SK-N-SH (cell line): ENCODE data around the gene TCFL5. TPM values are rescaled to one million over a fixed set of nuclear protein-coding genes. Genes with fewer than 3 reads are reported as not detected.
A peak's percentile ranks its signal among the peaks of the same experiment; 100 is the strongest.

Source experiments
- CTCF ChIA-PET: fragments of 300-600, 350-600 bp; formaldehyde crosslinking; extraction: SDS; loops from one replicate; lab custom pipeline; 2021; lab: Yijun Ruan, JAX
- POLR2A ChIA-PET: fragments of 350-600 bp; sonication (Branson Sonifier 250); formaldehyde crosslinking; extraction: SDS; loops from one replicate; lab custom pipeline; 2020; ENCODE audit warnings: antibody characterized with exemption, inconsistent platforms; lab: Yijun Ruan, JAX
- DNase-seq: peaks from one replicate; pipeline ENCODE4 v3.0.0; 2012
- H2AFZ ChIP-seq: fragments of 200-600 bp; sonication (generic); 2 replicates; pipeline ENCODE4 v1.8.1; 2016; ENCODE audit warnings: antibody characterized with exemption, mild to moderate bottlenecking, low read depth
- H3F3A ChIP-seq: fragments of 200-600 bp; sonication (generic); replicated peaks from 2 replicates; pipeline ENCODE3; 2016; ENCODE audit warnings: antibody characterized with exemption, mild to moderate bottlenecking; ENCODE audit not compliant: insufficient read depth
- H3K27ac ChIP-seq, 2 experiments: fragments of 200-500 bp in 1 of 2; fragments of 200-600 bp in 1 of 2; sonication (Bioruptor generic) in 1 of 2; sonication (generic), shearing (Covaris generic) in 1 of 2; 2 replicates each; pipeline versions ENCODE4 v1.5.1 to v1.6.1; 2014 to 2016; ENCODE audit warnings: low read depth in 2 of 2, inconsistent platforms in 1 of 2, low read length in 1 of 2, mild to moderate bottlenecking in 1 of 2, mixed read lengths in 1 of 2
- H3K27me3 ChIP-seq: fragments of 200-600 bp; sonication (generic), shearing (Covaris generic); 2 replicates; pipeline ENCODE4 v1.6.1; 2016; ENCODE audit warnings: mixed run types; ENCODE audit not compliant: insufficient read depth
- H3K36me3 ChIP-seq, 2 experiments: fragments of 200-500 bp in 1 of 2; fragments of 200-600 bp in 1 of 2; sonication (Bioruptor generic) in 1 of 2; sonication (generic) in 1 of 2; replicated peaks in 1 of 2; 2 replicates each; pipeline versions ENCODE3 to v1.5.1; 2014 to 2016; ENCODE audit warnings: low read length in 1 of 2, mild to moderate bottlenecking in 1 of 2; ENCODE audit not compliant: insufficient read depth in 2 of 2, control insufficient read depth in 1 of 2
- H3K4me1 ChIP-seq, 2 experiments: fragments of 200-500 bp in 1 of 2; fragments of 200-600 bp in 1 of 2; sonication (Bioruptor generic) in 1 of 2; sonication (generic), shearing (Covaris generic) in 1 of 2; 2 replicates each; pipeline versions ENCODE4 v1.5.1 to v1.6.1; 2014 to 2016; ENCODE audit warnings: low read depth in 1 of 2, low read length in 1 of 2, mixed run types in 1 of 2; ENCODE audit not compliant: insufficient read depth in 2 of 2, control insufficient read depth in 1 of 2
- H3K4me2 ChIP-seq: fragments of 200-600 bp; sonication (generic), shearing (Covaris generic); 2 replicates; pipeline ENCODE4 v1.6.1; 2017; ENCODE audit warnings: mixed run types
- H3K4me3 ChIP-seq, 2 experiments: fragments of 200-500 bp in 1 of 2; fragments of 200-600 bp in 1 of 2; sonication (Bioruptor generic) in 1 of 2; sonication (generic), shearing (Covaris generic) in 1 of 2; 2 replicates each; pipeline versions ENCODE4 v1.5.1 to v1.8.1; 2014 to 2016; ENCODE audit warnings: low read depth in 2 of 2, inconsistent platforms in 1 of 2, low read length in 1 of 2, mild to moderate bottlenecking in 1 of 2, mixed read lengths in 1 of 2, moderate library complexity in 1 of 2
- H3K79me2 ChIP-seq: fragments of 200-600 bp; sonication (generic); 2 replicates; pipeline ENCODE4 v1.8.1; 2017; ENCODE audit warnings: mild to moderate bottlenecking; ENCODE audit not compliant: insufficient read depth
- H3K9ac ChIP-seq: fragments of 200-600 bp; sonication (generic); 2 replicates; pipeline ENCODE4 v1.6.1; 2017; ENCODE audit warnings: mixed run types
- H3K9me2 ChIP-seq: fragments of 200-600 bp; sonication (generic); 2 replicates; pipeline ENCODE4 v1.6.1; 2017; ENCODE audit warnings: mixed run types
- H3K9me3 ChIP-seq: fragments of 200-600 bp; sonication (generic); 2 replicates; pipeline ENCODE4 v1.6.1; 2017; ENCODE audit warnings: mixed run types, mild to moderate bottlenecking, moderate library complexity
- H4K20me1 ChIP-seq: fragments of 200-600 bp; sonication (generic); 2 replicates; pipeline ENCODE4 v1.6.1; 2017; ENCODE audit warnings: mild to moderate bottlenecking, mixed run types; ENCODE audit not compliant: insufficient read depth
- CHD2 ChIP-seq: fragments of 150-350 bp; IDR thresholded peaks from 2 replicates; pipeline ENCODE4 v1.6.1; 2018; ENCODE audit warnings: low read length; ENCODE audit not compliant: partially characterized antibody
- CTCF ChIP-seq: fragments of 200-600 bp; sonication (generic); IDR thresholded peaks from 2 replicates; pipeline ENCODE4 v1.6.1; 2017; ENCODE audit warnings: antibody characterized with exemption, mild to moderate bottlenecking, moderate library complexity
- ELF1 ChIP-seq: IDR thresholded peaks from 2 replicates; pipeline ENCODE4 v1.4.0; 2012
- EP300 ChIP-seq, 2 experiments: IDR thresholded peaks; 2 replicates each; pipeline versions ENCODE4 v1.4.0 to v1.6.1; 2012; ENCODE audit warnings: borderline replicate concordance in 1 of 2, low read depth in 1 of 2, low read length in 1 of 2
- FOSL2 ChIP-seq: IDR thresholded peaks from 2 replicates; pipeline ENCODE4 v1.4.0; 2012; ENCODE audit warnings: low read depth, mild to moderate bottlenecking, moderate library complexity, borderline replicate concordance
- FOXM1 ChIP-seq: IDR thresholded peaks from 2 replicates; pipeline ENCODE4 v1.4.0; 2012; ENCODE audit warnings: low read depth, mild to moderate bottlenecking
- MAX ChIP-seq: IDR thresholded peaks from 2 replicates; pipeline ENCODE4 v1.4.0; 2012; ENCODE audit warnings: low read depth
- MEF2A ChIP-seq: IDR thresholded peaks from 2 replicates; pipeline ENCODE4 v1.4.0; 2012; ENCODE audit warnings: low read depth, borderline replicate concordance
- MXI1 ChIP-seq: IDR thresholded peaks from 2 replicates; pipeline ENCODE4 v1.6.1; 2012; ENCODE audit warnings: mild to moderate bottlenecking, low read depth, low read length, improper control_type of control experiment
- PBX3 ChIP-seq: IDR thresholded peaks from 2 replicates; pipeline ENCODE4; 2012
- RAD21 ChIP-seq: IDR thresholded peaks from 2 replicates; pipeline ENCODE4 v1.6.1; 2012; ENCODE audit warnings: mild to moderate bottlenecking, low read length
- REST ChIP-seq: IDR thresholded peaks from 2 replicates; pipeline ENCODE4 v1.6.1; 2012; ENCODE audit warnings: mild to moderate bottlenecking, low read depth, low read length, moderate library complexity
- SIN3A ChIP-seq: IDR thresholded peaks from 2 replicates; pipeline ENCODE4 v1.6.1; 2012; ENCODE audit warnings: low read depth, mild to moderate bottlenecking, low read length, moderate library complexity, borderline replicate concordance
- SMC3 ChIP-seq: IDR thresholded peaks from 2 replicates; pipeline ENCODE4 v1.6.1; 2012; ENCODE audit warnings: low read depth, low read length, improper control_type of control experiment
- YY1 ChIP-seq: IDR thresholded peaks from 2 replicates; pipeline ENCODE4 v1.4.0; 2012; ENCODE audit warnings: low read depth, mild to moderate bottlenecking
- WGBS: methylation state at CpG from one replicate; pipeline ENCODE4 v1.1.6; 2017; ENCODE audit warnings: low lambda C conversion rate; 5-methylcytosine and 5-hydroxymethylcytosine counted together
- polyA plus RNA-seq, 3 experiments: library from polyadenylated mRNA; depleted of rRNA; stranded (reverse); fragments of >200 nt; gene quantifications; 2 replicates each; pipeline ENCODE4 v1.2.3, GENCODE V29; 2012

The TCFL5 gene
- polyA plus RNA-seq, 1 of the 3 experiments (the other 2 are of a cell fraction), result 10.1 TPM

GRCh38 chr20:62900692-62901584 lies 39.3 kb upstream of the TCFL5 start:
- CTCF ChIA-PET, result interaction anchor here (0.6 to 9.8 kb wide), 18 partner anchors 7 to 123 kb away, joined by 3 to 181 read pairs (median 8); partner anchors contain the start of gene GID8
- peaks cover 4 to 15% of the 10 kb centered on the region in 2 experiments; a peak in 2 of 4 replicates for H3K4me1 ChIP-seq
- WGBS, result 86% methylated on average over 20 of the region's 20 CpGs

More at GRCh38 chr20:62900692-62901584, 39.3 kb upstream of the TCFL5 start:
- peaks cover 35% of the 10 kb centered on the region; the same call in 1 of the 2 replicates for H3K79me2 ChIP-seq
- H3K9ac ChIP-seq, result no peak overlapping the region
- POLR2A ChIA-PET, result no interaction called here
- no peaks in the 10 kb centered on the region for H3K27me3 ChIP-seq
- no peak overlapping the region; a peak in 1 of 4 replicates for H3K4me3 ChIP-seq
- H3K4me2 ChIP-seq, result no peak overlapping the region
- peaks cover 22% of the 10 kb centered on the region for H3F3A ChIP-seq
- H4K20me1 ChIP-seq, result peaks cover 22% of the 10 kb centered on the region; the same call in 1 of the 2 replicates
- H2AFZ ChIP-seq, result no peak overlapping the region
- no peaks in the 10 kb centered on the region for H3K9me3 ChIP-seq
- DNase-seq, result no peak
- no peak for TF ChIP-seq ELF1
- TF ChIP-seq FOSL2, result no peak
- no peak for TF ChIP-seq MXI1
- no peak for TF ChIP-seq SIN3A
- no peak for TF ChIP-seq MEF2A
- no peak for TF ChIP-seq CHD2
- TF ChIP-seq RAD21, result no peak
- TF ChIP-seq SMC3, result no peak
- TF ChIP-seq FOXM1, result no peak
- TF ChIP-seq REST, result no peak
- TF ChIP-seq CTCF, result no peak; the same call in 1 of the 2 replicates
- TF ChIP-seq MAX, result no peak
- TF ChIP-seq EP300 (IDR thresholded peaks at IDR 0.05; ENCODE audit: borderline replicate concordance in 1 of 2, low read depth in 1 of 2, low read length in 1 of 2), result no peak
- TF ChIP-seq YY1, result no peak
- no peak for TF ChIP-seq PBX3
- H3K9me2 ChIP-seq, result no peaks in the 10 kb centered on the region
- H3K27ac ChIP-seq, result peak overlapping the region; percentile 13 to 16; a peak in 2 of 4 replicates
- H3K36me3 ChIP-seq, result peaks cover 37 to 67% of the 10 kb centered on the region in 2 experiments
